H1 (cell line): ENCODE measurements around the gene CCNC. TPM values are rescaled to one million over a fixed set of nuclear protein-coding genes. Genes with fewer than 3 reads are reported as not detected.

Source experiments
- BCL11A ChIP-seq, 2 experiments: IDR thresholded peaks; one replicate each; pipeline ENCODE4 v1.6.1; 2011; ENCODE audit warnings: low read depth in 2 of 2, low read length in 2 of 2, mild to moderate bottlenecking in 2 of 2
- CBX5 ChIP-seq: fragments of 300-800, 300-1000 bp; sonication (generic); IDR thresholded peaks from 2 replicates; pipeline ENCODE4 v1.7.1; 2016; ENCODE audit warnings: antibody characterized with exemption, low read length, low read depth
- CHD1 ChIP-seq: IDR thresholded peaks from 2 replicates; pipeline ENCODE4 v1.6.1; 2012; ENCODE audit warnings: low read depth, low read length, improper control_type of control experiment
- CTBP2 ChIP-seq: IDR thresholded peaks from 2 replicates; pipeline ENCODE4 v1.7.0; 2011; ENCODE audit warnings: borderline replicate concordance, mild to moderate bottlenecking, moderate library complexity, mixed read lengths, low read length; ENCODE audit not compliant: insufficient read depth, insufficient read length
- E2F6 ChIP-seq: IDR thresholded peaks from 2 replicates; pipeline ENCODE4 v1.6.1; 2012; ENCODE audit warnings: inconsistent platforms
- EP300 ChIP-seq, 2 experiments: IDR thresholded peaks; 1 replicate in 1 of 2; 2 replicates in 1 of 2; pipeline ENCODE4 v1.6.1; 2011 to 2012; ENCODE audit warnings: low read depth in 2 of 2, low read length in 2 of 2, mild to moderate bottlenecking in 2 of 2, borderline replicate concordance in 1 of 2, inconsistent platforms in 1 of 2, moderate library complexity in 1 of 2
- GTF2F1 ChIP-seq: IDR thresholded peaks from 2 replicates; pipeline ENCODE4 v1.6.1; 2012; ENCODE audit warnings: low read depth, low read length, improper control_type of control experiment, borderline replicate concordance
- HDAC2 ChIP-seq, 2 experiments: fragments of 300-600 bp in 1 of 2; sonication (generic) in 1 of 2; IDR thresholded peaks; 2 replicates each; pipeline ENCODE4 v1.6.1; 2011 to 2012; ENCODE audit warnings: low read depth in 2 of 2, low read length in 2 of 2, mild to moderate bottlenecking in 2 of 2, moderate library complexity in 2 of 2, borderline replicate concordance in 1 of 2, inconsistent platforms in 1 of 2
- HDAC6 ChIP-seq: IDR thresholded peaks from one replicate; pipeline ENCODE4 v1.7.1; 2012; ENCODE audit warnings: low read depth, mild to moderate bottlenecking, inconsistent platforms, low read length, moderate library complexity
- JUN ChIP-seq: IDR thresholded peaks from 2 replicates; pipeline ENCODE4 v1.6.1; 2011; ENCODE audit warnings: low read depth, mild to moderate bottlenecking, improper control_type of control experiment, low read length
- KDM1A ChIP-seq: fragments of 200-600, 300-600 bp; sonication (generic); IDR thresholded peaks from 2 replicates; pipeline ENCODE4 v1.7.1; 2016; ENCODE audit warnings: mild to moderate bottlenecking, low read length, borderline replicate concordance
- KDM4A ChIP-seq: IDR thresholded peaks from one replicate; pipeline ENCODE4 v1.7.1; 2012; ENCODE audit warnings: low read depth, mild to moderate bottlenecking, moderate library complexity, low read length, inconsistent platforms; ENCODE audit not compliant: severe bottlenecking
- RAD21 ChIP-seq, 2 experiments: IDR thresholded peaks in 1 of 2; conservative IDR thresholded peaks in 1 of 2; 2 replicates each; pipeline ENCODE4 v1.6.1; 2011; ENCODE audit warnings: low read depth in 2 of 2, low read length in 2 of 2, improper control_type of control experiment in 1 of 2, inconsistent platforms in 1 of 2, mild to moderate bottlenecking in 1 of 2, moderate library complexity in 1 of 2
- RBBP5 ChIP-seq: IDR thresholded peaks from 2 replicates; pipeline ENCODE4 v1.7.1; 2012; ENCODE audit warnings: low read depth, mild to moderate bottlenecking, inconsistent platforms, low read length, moderate library complexity, borderline replicate concordance
- RXRA ChIP-seq: IDR thresholded peaks from 2 replicates; pipeline ENCODE4 v1.6.1; 2011; ENCODE audit warnings: low read depth, mild to moderate bottlenecking, low read length, moderate library complexity; ENCODE audit not compliant: insufficient read depth
- SIN3A ChIP-seq, 2 experiments: IDR thresholded peaks in 1 of 2; conservative IDR thresholded peaks in 1 of 2; 2 replicates each; pipeline ENCODE4 v1.6.1; 2011 to 2012; ENCODE audit warnings: low read length in 2 of 2, improper control_type of control experiment in 1 of 2, low read depth in 1 of 2, mild to moderate bottlenecking in 1 of 2
- SP2 ChIP-seq: IDR thresholded peaks from 2 replicates; pipeline ENCODE4 v1.6.1; 2012; ENCODE audit warnings: mild to moderate bottlenecking, low read length, inconsistent platforms
- SP4 ChIP-seq: IDR thresholded peaks from 2 replicates; pipeline ENCODE4 v1.6.1; 2012; ENCODE audit warnings: low read length, inconsistent platforms
- SUZ12 ChIP-seq: fragments of 200-600 bp; sonication (generic); IDR thresholded peaks from 2 replicates; pipeline ENCODE4 v1.6.1; 2012; ENCODE audit warnings: mild to moderate bottlenecking, inconsistent platforms, low read length, moderate library complexity, mixed read lengths
- TAF1 ChIP-seq: IDR thresholded peaks from 2 replicates; pipeline ENCODE4 v1.6.1; 2011; ENCODE audit warnings: mild to moderate bottlenecking, low read depth, low read length
- polyA plus RNA-seq, 7 experiments: library from polyadenylated mRNA; depleted of rRNA in 3 of 7; stranded (reverse) in 5 of 7; unstranded in 2 of 7; fragments of >200 nt in 5 of 7; fragments of 200-250 nt in 2 of 7; gene quantifications; 1 replicate in 5 of 7; 2 replicates in 1 of 7; 4 replicates in 1 of 7; pipeline versions ENCODE4 v1.2.1 to v1.2.3, GENCODE V29; 2011 to 2013; ENCODE audit warnings: missing spikeins in 2 of 7, mixed read lengths in 2 of 7
- total RNA-seq: library from RNA; stranded (reverse); fragmentation: NEBNext Ultra II Directional; extraction: Animal tissue kit (Norgen Biotek cat#: 25700); gene quantifications from 2 replicates; pipeline ENCODE4 v1.2.1, GENCODE V29; 2021
- TF ChIP-seq, protein P1 (sequence below): IDR thresholded peaks from 2 replicates; pipeline ENCODE4 v1.6.1; 2011; ENCODE audit warnings: low read length, improper control_type of control experiment

Gene CCNC
- total and polyA plus RNA-seq, 2 of the 8 experiments (the other 6 are each of a cell fraction or from before 2014, with no cell fraction given): 45.4 to 107 TPM

GRCh38 chr6:99606656-99607415 lies 38.4 kb upstream of the CCNC start, which contains the start of gene PRDM13 (continued):
- TF ChIP-seq, protein P1, sequence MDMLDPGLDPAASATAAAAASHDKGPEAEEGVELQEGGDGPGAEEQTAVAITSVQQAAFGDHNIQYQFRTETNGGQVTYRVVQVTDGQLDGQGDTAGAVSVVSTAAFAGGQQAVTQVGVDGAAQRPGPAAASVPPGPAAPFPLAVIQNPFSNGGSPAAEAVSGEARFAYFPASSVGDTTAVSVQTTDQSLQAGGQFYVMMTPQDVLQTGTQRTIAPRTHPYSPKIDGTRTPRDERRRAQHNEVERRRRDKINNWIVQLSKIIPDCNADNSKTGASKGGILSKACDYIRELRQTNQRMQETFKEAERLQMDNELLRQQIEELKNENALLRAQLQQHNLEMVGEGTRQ: no peak
- TF ChIP-seq SIN3A (conservative IDR thresholded peaks at IDR 0.05 in 1 of 2, IDR thresholded peaks at IDR 0.05 in 1 of 2; ENCODE audit: low read depth in 1 of 2, low read length in 2 of 2): no peak
- TF ChIP-seq GTF2F1: no peak
- TF ChIP-seq CTBP2: peak; percentile 94
- TF ChIP-seq HDAC2 (IDR thresholded peaks at IDR 0.05; ENCODE audit: borderline replicate concordance in 1 of 2, low read depth in 2 of 2, low read length in 2 of 2): no peak
- 0 out of 2 replicates have a peak, but pooled peaks have one; percentile 6 for TF ChIP-seq RBBP5
- no peak for TF ChIP-seq RAD21 (IDR thresholded peaks at IDR 0.05 in 1 of 2, conservative IDR thresholded peaks at IDR 0.05 in 1 of 2; ENCODE audit: low read depth in 2 of 2, low read length in 2 of 2)
- TF ChIP-seq SP2: no peak
- TF ChIP-seq RXRA: no peak
- TF ChIP-seq CHD1: no peak
- TF ChIP-seq BCL11A (IDR thresholded peaks at IDR 0.05; ENCODE audit: low read depth in 2 of 2, low read length in 2 of 2): no peak
- no peak for TF ChIP-seq KDM1A
- TF ChIP-seq KDM4A: peak; percentile 14
- TF ChIP-seq TAF1: no peak
- no peak for TF ChIP-seq JUN
- TF ChIP-seq SUZ12: peak; percentile 99
- TF ChIP-seq CBX5: no peak
- TF ChIP-seq EP300 (IDR thresholded peaks at IDR 0.05; ENCODE audit: borderline replicate concordance in 1 of 2, low read depth in 2 of 2, low read length in 2 of 2): no peak
- no peak for TF ChIP-seq HDAC6
- TF ChIP-seq SP4: no peak
- TF ChIP-seq E2F6: no peak
